GM18520 (cell line): ENCODE results near the gene KCNJ5.

Experiments
- ATAC-seq: cut with Tn5 transposase; IDR thresholded peaks from one replicate; pipeline ENCODE4 v1.9.1; 2021; ENCODE audit not compliant: unreplicated experiment

Gene KCNJ5

DNA sequence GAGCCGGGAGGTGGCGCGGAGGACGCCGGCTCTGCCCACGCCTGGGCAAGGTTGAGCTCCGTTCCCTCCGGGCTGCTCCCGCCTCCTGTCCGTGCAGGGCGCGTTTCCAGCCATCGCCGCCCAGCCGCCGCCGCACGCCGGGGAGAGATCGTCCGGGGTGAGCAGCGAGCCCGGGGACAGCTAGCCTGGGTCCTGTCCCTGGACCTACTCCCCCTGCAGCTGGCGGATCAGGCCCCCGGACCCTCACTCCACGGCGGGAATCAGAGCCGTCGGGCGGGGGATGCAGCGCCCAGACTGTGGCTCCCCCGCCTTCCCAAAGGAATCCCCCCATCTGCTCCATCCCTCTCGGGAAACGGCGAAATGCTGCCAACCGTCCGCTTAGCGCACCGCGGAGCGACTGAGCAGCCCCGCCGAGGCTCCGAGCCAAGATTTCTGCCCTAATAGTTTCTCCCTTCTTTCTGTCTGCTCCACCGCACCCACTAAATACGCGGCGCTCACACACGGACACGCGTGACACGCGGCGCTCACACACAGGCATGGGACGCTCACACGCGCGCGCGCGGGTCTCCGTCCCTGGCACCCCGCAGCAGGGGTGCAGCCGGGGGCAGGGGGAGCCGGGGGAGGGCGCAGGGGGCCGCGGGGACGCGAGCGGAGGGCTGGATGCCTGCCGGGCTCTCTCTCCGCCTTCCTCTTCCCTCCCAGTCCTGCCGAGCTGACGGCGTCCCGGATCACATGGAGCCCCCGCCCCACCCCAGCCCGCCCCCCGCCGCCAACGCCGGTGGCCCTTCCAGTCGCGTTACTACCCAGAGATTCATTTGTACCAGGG, at the start of gene KCNJ5:
KCNJ5 (plus strand) TSS at position 814 of the 826 bp plus-strand sequence. CDS start 19,918 bp downstream, outside the sequence.
- ATAC-seq: no peak

DNA sequence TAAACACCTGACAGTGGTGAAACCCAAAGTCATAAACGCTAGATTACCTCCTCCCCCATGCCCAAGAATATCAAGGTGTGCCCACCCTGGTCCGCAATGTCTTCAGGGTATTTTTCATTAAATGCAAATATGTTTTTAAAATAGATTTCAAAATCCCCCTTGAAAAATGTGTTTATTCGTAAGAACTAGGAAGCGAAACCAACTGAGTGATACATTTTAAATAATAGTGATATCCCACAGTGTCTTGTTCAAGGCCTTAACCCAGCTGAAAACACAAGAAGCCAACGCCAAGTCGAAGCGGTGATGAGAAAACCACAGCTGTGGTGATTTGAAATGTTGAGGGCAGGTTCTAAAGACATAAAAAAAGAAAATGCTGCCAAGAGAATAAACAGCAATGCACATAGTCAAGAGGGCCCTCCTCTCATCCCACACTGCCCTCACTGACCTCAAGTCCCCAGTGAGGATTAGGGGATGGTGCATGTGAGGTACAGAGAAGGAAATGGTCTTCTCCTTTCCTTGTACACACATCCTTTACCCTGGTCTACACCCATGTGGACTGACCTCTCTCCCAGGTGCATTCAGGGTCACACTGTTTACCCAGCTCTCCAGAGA, 49.6 kb upstream of the KCNJ5 start:
- peak; percentile 52 for ATAC-seq

DNA sequence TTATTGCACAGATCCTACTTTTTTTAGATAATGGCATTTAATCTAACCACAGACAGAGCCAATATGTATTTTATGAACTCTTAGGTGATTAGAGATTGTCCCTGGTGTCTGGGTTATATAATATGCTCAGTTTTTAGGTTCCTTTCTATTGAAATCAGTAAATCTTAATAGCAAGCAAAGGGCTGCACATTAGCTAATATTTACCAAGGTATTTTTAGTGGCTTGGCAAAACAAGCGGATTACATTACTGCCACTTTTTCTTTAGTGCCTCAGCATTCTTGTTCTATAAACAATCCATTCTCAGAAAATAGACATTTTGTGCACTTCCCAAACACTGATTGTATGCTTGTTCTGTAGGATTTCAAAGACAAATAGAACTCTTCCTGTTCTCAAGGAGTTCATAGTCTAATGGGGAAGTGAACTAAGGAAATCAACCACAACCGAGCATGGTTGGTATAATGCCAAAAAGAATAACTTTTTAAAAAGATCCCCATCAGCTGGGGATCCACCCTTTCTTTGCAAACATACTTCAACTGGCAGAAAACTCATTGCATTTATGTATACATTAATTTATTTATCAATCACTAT, 47.9 kb upstream of the KCNJ5 start:
- no peak for ATAC-seq

DNA sequence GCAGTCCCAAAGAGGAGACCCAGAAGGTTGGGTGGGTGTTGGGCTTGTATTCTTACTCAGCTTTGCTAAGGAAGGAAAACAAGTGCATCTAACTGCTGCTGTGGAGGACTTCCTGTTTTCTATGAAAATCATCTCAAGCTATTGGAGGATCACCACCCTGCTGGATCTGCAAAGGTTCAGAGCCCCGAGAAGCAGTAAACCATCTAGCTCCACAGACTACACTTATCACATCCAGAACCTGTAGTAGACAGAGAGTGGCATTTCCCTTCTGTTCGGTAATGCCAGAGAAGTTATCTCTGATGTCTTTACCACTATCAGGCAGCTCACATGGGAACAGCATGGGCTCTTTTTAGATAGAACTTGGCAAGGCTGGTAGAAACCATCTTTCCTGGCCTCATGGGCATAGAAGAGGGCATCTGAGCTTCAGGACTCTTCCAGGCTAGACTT, 45.8 kb upstream of the KCNJ5 start:
- ATAC-seq: no peak

DNA sequence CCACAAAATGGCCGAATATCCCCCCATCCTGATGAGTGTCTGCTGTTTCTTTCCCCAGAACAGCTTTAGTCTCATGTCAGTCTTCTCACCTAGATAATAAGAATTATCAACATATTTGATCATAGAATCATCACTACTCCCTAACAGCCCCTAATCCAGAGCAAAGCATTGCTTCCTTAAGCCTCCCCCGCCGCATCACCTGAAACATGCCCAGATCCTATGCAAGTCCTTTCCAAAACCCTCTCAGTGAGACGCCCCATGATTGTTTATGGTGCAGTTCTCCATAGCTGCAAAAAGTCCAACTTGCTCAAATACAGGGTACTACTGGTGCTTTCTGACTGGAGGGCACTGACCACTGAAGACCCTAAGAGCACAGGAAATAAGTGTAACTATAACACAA, 44.2 kb upstream of the KCNJ5 start:
- no peak for ATAC-seq

DNA sequence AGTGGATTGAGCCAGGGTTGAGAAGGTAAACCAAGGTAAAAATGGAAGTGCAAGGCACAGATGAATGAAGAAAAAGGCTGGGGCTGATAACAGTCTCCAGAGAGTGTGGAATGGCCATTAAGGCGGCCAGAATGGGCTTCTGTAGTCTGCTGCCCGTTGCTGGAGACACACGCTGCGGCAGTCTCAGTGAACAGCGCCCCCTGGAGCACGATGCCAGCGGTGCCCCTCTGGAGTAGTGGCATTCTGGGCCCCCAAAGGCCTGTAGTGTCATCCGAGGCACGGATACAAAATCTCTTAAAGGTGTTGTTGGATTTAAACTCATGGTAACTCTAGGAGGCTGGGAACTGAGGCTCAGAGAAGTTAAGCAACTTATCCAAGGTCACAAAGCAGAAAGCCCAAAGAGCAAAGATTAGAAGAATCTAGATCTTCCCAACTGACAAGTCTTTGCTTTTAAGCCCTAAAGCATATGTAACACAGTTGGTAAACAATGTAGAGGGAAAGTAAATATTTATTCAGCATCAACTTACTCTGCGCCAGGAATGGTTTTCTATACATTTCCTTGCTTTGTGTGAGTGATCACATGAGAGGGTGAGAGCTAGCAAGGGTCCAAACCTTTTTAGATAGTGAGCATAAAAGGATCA, 42.2 kb upstream of the KCNJ5 start:
- ATAC-seq: no peak

DNA sequence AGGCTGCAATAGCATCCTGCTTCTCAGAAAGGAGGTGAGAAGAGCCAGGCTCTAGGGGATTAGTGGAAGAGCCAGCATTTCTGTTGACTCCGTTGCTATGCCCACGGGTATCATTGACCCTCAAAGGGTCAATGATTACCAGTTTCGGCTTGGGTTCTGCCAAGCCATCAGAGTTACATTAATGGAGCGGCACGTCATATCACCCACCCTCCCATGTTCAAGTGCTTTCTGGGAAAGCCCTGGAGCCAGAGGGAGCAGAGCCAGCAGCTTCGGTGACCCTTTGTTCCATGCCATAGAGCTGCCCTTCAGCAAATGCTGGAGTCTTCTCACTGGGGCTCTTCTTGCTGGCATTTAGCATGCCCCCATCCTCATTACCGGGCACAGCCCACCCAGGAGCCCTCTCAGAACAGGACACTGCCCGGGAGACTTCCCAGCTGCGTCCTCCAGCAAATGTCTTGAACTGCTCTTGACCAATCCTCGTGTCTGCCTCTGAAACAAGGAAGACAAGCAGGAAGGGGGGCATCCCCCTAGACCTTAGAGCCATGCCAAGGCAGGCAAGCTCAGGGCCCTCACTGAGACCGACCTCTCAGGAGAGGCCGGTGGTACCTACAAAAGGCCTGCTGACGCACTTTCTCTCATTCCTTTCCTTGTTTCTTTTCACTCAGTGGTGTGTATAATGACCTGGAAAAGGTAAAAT, 38.7 kb upstream of the KCNJ5 start:
- ATAC-seq: no peak

DNA sequence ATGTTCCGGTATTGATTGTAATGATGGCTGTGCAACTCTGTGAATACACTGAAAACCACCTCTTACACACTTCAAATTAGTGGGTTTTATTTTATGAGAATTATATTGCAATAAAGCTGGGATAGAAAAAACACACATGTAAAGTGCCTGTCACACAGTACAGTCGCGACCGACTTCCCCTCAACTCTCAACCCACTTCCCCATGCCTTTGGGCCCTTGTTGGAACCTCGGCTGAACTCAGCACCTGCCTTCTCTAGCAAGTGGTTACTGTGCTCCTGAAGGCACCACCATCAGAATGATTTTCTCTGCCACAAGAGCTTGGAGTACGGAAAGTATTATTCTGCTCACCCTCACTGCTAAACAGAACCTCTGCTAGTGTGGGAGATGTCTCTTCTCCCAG, 37.6 kb upstream of the KCNJ5 start:
- no peak for ATAC-seq

DNA sequence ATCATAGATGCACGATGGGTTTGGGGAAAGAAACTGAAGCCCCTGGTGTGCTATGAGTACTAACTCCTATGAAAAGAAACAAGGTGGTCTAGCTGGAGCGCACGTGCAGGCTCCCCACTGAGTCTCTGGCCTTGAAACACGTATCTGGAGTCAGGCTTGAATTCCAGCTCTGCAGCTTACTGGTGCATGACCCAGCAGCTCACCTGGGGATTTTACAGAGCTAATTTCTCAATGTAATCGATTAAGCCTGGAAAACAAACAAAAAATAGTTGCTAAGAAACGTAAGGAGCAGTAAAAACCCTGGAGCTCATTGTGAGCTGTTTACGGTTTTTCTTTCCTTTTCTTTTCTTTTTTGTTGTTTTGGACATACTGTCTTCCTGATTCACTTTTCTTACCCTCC, 36.3 kb upstream of the KCNJ5 start:
- no peak for ATAC-seq

DNA sequence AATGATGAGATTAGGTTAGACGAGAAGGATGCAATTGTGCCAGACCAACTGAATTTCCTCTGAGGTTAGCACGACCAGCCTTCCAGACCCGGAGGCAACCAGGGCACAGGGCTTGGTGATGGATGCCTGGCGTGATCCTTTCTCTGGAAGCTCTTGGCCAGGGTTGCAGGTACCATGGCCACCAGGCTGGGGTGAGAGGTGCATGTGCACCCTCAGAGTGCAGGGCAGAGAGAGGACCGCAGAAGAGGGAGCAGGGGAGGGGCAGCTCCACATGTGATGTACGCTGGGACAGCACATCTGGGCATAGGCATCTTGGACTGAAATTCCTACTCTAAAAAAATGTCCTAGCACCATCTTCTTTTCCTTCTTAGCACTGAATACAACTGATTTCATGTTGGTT, 34.9 kb upstream of the KCNJ5 start:
- ATAC-seq: no peak

DNA sequence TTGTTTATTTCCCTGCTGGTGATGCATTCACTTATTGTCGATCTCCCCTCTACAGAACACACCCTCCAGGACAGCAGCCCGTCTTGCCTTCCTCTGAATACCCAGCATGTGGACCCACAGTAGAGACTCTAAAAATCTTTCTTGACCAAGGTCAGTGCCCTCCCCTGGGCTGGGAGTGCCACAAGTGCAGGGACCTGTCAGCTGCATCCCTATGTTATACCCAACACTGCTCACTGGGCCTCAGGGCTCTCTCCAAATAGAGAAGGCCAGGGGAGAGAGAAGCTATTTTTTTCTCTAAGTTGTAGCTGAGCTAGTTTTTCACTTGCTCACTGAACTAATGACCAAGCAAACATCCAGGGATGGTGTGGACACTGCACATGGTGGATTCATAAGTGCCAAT, 33.8 kb upstream of the KCNJ5 start:
- ATAC-seq: no peak

DNA sequence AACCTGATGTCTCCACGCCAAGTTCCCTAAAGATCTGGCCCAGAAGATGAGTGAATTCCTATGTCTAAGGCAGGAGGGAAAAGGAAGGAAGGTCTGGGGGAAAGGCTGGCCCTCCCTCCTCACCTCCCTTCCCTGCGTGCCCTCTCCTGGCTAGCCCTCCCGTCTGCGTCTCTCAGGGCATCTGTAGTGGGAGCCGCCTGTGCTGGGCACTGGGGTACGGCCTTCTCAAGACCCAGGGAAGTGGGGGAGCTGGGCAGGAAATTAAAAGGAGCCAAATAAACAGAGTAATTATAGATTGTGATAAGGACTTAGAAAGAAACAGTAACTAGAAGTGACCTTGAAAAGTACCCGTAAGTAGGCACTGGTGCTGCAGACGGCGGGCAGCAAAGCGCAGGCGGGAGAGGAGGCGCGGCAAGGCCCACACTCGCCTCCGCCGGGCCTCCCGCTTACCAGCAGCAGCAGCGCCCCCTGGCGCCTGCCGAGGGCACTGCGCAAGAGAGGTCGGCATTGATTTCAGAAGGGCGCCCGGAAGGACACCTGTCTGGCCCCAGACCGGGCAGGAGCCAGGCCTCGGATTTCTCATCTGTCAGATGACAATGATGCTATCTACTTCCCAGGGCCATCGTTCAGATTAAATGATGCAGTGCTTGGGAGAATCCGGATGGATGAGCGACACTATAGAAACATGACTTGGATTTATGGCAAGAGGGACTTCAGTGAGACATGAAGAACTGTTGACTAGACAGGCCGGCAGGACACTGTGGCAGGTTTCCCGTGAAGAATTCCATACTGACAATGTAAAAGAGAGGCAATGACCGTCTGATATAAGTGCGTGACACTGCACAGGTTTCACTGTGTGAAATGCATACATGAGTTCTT, 31.4 kb upstream of the KCNJ5 start:
- ATAC-seq: peak; percentile 67

DNA sequence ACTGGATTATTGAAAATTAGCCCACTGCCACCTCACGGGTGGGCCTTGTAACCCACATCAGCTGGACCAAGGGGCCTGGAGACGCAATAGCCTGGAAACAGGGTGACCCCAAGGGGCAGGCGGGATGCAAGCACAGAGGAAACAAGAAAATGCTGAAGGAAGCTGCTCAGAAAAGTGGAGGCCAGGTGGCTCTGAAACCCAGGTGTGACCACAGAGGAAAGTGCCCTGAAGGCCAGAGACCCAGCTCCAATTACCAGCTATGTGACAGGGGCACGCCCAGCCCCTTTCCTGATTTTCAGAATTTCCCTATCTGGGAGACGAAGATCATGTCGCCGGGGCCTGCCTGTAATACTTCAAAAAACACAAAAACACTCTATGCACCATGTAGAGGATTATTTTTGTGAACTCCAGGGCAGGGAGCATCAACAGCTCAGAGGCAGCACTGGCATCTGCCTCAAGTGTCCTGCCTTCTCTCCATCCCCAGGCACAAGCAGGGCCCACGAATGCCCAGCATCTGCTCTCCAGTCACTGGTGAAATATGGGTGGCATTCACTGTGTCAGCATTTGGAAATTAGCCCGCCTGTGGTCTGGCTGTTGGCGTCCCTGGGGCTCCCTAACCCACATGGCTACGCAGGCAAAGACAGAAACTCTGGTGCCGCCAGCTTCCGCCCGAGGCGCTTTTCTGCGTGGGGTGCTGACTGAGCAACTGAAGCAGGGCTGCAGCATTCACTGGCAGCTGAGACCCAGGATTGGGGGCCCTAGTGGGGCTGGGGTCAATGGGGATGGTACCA, 30.4 kb upstream of the KCNJ5 start:
- ATAC-seq: no peak

DNA sequence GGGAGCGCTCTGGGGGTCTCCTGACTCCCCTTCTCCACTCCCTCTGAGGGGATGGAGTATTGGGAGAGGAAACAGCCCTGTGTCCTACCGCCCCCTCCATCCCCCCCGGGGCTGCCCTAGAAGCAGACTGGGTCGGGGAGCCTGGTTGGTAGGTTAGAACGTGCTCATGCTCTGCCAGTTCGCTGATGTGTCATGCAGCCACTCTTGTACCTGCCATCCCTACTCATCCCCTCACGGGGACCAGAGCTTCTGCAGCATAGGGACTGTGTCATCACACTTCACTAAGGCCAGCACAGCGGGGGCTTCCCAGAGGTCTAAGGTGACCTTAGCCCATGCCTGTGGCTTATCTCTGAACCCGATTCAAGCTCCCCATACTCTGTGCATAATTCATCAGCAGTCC, 28.8 kb upstream of the KCNJ5 start:
- no peak for ATAC-seq

DNA sequence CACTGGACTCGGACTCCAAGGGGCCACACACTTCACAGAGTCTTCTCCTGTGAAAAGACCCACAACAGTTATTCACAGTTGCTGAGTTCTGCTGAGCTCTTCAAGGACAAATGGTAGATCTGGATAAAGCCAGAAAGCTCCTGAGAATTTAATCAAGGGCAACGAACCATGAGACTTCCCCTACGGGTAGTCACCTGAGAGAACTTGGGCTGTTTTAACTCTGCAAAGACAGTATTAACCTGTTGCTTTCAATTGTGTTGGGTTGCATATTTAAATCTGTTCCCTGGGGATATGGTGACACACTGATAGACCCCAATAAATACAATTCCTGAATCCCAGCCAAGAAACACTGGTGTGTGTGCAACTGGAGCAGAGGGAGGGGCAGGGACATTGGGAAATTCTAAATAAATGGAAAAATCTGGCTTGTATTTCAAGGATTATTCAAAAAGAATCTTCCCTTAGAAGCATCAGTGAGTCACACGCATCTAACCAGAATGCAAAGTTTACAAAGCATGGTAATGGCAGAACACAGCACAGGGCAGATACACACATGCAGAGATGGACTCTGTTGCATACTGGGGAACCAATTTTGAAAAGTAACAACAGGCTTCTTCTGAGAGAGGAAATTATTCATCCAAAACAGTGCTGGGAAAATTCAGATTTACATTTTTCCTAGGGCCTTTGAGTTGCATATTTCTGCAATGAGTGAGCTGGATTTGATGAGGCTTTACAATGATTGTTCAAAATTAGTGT, 28.1 kb upstream of the KCNJ5 start:
- no peak for ATAC-seq

DNA sequence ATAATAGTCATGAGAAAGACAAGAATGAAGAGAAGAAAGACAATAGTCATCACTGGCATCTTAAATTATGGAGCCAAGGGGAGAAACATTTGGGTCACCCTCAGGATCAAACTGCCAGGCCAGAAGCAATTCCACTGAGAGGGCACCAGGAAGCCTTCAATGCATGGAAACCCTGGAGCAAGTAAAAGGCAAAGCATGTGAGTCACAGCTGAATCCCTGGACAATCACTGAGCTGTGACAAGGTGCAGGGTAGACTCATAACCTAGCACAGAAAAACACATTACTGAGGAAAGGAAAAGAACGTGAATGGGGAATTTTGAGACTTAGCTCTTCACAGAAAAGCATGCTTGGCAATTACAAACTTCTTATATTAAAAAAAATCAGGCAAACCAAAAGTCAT, 25.7 kb upstream of the KCNJ5 start:
- no peak for ATAC-seq

DNA sequence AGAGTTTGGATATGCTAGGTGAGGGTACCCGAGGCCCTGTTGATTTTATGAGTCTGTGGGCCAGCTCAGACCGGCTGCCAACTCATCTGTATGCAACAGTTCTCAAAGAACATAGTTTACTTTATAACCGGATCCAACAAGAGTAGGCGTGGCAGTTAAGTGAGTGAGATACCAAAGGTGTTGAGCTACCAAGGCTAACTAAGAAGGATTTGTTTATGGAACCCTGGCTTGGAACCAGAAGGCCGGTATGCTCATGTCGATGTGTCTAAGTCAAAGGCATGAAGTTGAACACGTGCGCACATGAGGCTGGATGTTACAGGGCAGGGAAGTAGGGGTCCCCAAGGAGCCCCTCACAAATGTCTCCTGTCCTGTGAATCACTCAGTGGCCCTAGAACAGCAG, 23.9 kb upstream of the KCNJ5 start, which contains the start of gene KCNJ1:
KCNJ1 (minus strand) TSS at position 20 of the 400 bp plus-strand sequence. CDS start 27,053 bp downstream, outside the sequence.
- no peak for ATAC-seq

DNA sequence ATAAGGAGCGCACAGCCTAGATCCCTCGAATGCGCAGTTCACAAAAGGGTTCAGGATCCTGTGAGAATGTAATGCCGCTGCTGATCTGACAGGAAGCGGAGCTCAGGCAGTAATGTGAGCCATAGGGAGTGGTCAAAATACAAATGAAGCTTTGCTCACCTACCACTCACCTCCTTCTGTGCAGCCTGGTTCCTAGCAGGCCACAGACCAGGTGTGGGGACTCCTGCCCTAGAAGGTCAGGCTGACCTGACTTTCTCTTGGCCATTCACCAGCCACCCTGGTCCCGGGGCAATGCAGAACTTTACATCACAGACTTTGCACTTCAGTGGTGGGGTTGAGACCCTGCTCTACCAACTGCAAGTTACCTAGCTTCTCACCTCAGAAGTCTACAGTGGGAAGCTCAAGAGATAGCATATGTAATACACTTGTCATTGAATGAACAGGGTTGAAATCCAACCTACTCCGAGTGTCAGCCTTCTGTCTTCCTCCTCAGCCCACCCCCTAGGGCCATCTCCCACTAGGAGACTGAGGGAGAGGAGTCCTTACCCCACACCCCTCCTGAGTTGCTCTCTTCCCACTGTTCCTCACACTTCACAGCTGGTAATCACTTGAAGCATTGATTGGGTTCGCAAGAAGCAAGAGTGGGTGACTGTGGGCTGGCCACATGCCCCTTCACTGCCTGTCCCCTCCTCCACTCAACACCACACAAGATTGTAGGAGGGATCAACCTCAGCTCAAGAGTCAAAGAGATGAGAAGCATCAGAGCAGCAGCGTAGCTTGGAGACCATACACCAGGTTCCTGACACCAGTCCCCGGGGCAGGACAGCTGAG, 22.1 kb upstream of the KCNJ5 start:
- ATAC-seq: no peak
